Mammary epithelial cell (primary cell): Measurements from ENCODE around the gene RPTOR.

Source experiments
- EZH2 ChIP-seq: IDR thresholded peaks from 2 replicates; pipeline ENCODE4 v1.6.1; 2012; ENCODE audit warnings: low read length, inconsistent platforms, borderline replicate concordance
- TF ChIP-seq, protein P1 (sequence below), 2 donors: IDR thresholded peaks in 1 of 2; conservative IDR thresholded peaks in 1 of 2; 2 replicates each; pipeline ENCODE4 v1.5.1; 2011 to 2012; ENCODE audit warnings: inconsistent platforms in 2 of 2, low read length in 2 of 2, mild to moderate bottlenecking in 2 of 2, control low read depth in 1 of 2, low read depth in 1 of 2; ENCODE audit not compliant: insufficient read depth in 1 of 2; ENCODE audit errors: extremely low read depth in 1 of 2

DNA sequence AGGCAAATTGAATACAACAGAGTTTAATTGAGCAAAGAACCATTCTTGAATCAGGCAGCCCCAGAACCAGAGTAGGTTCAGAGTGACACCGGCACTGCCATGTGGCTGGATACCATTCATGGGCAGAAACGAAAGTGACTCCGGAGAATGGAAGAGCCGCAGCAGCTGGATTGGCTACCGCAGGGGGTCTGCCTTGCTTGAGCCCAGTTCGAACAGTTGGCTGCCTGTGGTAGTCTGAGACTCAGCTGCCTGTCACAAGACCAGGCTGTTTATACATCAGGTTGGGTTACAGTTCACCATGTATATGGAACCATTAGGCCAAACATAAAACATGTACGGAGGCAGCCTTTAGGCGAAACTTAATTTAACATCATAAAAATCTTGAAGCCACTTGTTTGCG is 241.8 kb downstream of the RPTOR start:
- TF ChIP-seq, protein P1, sequence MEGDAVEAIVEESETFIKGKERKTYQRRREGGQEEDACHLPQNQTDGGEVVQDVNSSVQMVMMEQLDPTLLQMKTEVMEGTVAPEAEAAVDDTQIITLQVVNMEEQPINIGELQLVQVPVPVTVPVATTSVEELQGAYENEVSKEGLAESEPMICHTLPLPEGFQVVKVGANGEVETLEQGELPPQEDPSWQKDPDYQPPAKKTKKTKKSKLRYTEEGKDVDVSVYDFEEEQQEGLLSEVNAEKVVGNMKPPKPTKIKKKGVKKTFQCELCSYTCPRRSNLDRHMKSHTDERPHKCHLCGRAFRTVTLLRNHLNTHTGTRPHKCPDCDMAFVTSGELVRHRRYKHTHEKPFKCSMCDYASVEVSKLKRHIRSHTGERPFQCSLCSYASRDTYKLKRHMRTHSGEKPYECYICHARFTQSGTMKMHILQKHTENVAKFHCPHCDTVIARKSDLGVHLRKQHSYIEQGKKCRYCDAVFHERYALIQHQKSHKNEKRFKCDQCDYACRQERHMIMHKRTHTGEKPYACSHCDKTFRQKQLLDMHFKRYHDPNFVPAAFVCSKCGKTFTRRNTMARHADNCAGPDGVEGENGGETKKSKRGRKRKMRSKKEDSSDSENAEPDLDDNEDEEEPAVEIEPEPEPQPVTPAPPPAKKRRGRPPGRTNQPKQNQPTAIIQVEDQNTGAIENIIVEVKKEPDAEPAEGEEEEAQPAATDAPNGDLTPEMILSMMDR (conservative IDR thresholded peaks at IDR 0.05 in 1 of 2, IDR thresholded peaks at IDR 0.05 in 1 of 2; ENCODE audit: extremely low read depth in 1 of 2, insufficient read depth in 1 of 2, low read depth in 1 of 2, low read length in 2 of 2): no peak
- no peak for TF ChIP-seq EZH2
